HCT116 (cell line): ENCODE measurements around the gene LEAP2. TPM values are rescaled to one million over a fixed set of nuclear protein-coding genes. Genes with fewer than 3 reads are reported as not detected.

Source experiments
- ATAC-seq: fragments of 200-7000 bp; cut with Tn5 transposase; 2 replicates; pipeline ENCODE4 v1.9.1; 2020; ENCODE audit warnings: mild to moderate bottlenecking, moderate library complexity
- BruUV-seq: library from RNA; stranded (reverse); fragments of 400-500 nt; replicated peaks from 2 replicates; lab custom pipeline; 2021; lab: Mats Ljungman, UMichigan
- CTCF ChIA-PET: fragments of 300-600 bp; sonication (Branson Sonifier 250); formaldehyde crosslinking; loops from one replicate; lab custom pipeline; 2021; ENCODE audit warnings: antibody characterized with exemption; lab: Charles Lee
- POLR2A ChIA-PET: fragments of 300-600, 350-600 bp; sonication (Branson Sonifier 250); formaldehyde crosslinking; loops from one replicate; lab custom pipeline; 2021; ENCODE audit warnings: antibody characterized with exemption; lab: Charles Lee
- RAD21 ChIA-PET, 2 experiments: fragments of 300-600 bp; sonication (Branson Sonifier 250); formaldehyde crosslinking; loops; one replicate each; lab custom pipeline; 2023; ENCODE audit warnings: low total read pairs in 2 of 2; ENCODE audit not compliant: uncharacterized antibody in 2 of 2, unreplicated experiment in 2 of 2, low non-redundant PET in 1 of 2; lab: Charles Lee
- DNase-seq: peaks from one replicate; pipeline ENCODE4 v3.0.0-alpha.2; 2010; ENCODE audit warnings: low read depth, low spot score
- H2AFZ ChIP-seq: fragments of 200-600 bp; shearing (Covaris generic), sonication (generic); 2 replicates; pipeline ENCODE4 v1.6.1; 2017; ENCODE audit warnings: low read depth, mixed run types, mixed read lengths, antibody characterized with exemption, low read length; ENCODE audit not compliant: poor library complexity, severe bottlenecking
- H3K27ac ChIP-seq: 2 replicates; pipeline ENCODE4 v1.5.1; 2012; ENCODE audit warnings: low read depth, low read length
- H3K27me3 ChIP-seq: fragments of 200-600 bp; sonication (generic); 2 replicates; pipeline ENCODE4 v1.6.1; 2016; ENCODE audit warnings: mixed run types, low read length, mixed read lengths; ENCODE audit not compliant: insufficient read depth
- H3K36me3 ChIP-seq, 2 experiments: fragments of 200-500 bp in 1 of 2; fragments of 200-600 bp in 1 of 2; sonication (Bioruptor generic) in 1 of 2; sonication (generic) in 1 of 2; 2 replicates each; pipeline versions ENCODE4 v1.5.1 to v1.6.1; 2014 to 2016; ENCODE audit warnings: low read length in 2 of 2, inconsistent platforms in 1 of 2, mixed read lengths in 1 of 2, mixed run types in 1 of 2; ENCODE audit not compliant: insufficient read depth in 2 of 2, control insufficient read depth in 1 of 2
- H3K4me1 ChIP-seq, 2 experiments: fragments of 200-600 bp in 1 of 2; sonication (generic) in 1 of 2; 2 replicates each; pipeline versions ENCODE4 v1.5.1 to v1.6.1; 2012 to 2017; ENCODE audit warnings: low read length in 2 of 2, inconsistent platforms in 1 of 2, mild to moderate bottlenecking in 1 of 2, mixed read lengths in 1 of 2, mixed run types in 1 of 2, moderate library complexity in 1 of 2; ENCODE audit not compliant: insufficient read depth in 2 of 2, control insufficient read depth in 1 of 2
- H3K4me2 ChIP-seq: fragments of 200-600 bp; sonication (generic); 2 replicates; pipeline ENCODE4 v1.6.1; 2017; ENCODE audit warnings: mixed run types, low read length, mixed read lengths
- H3K4me3 ChIP-seq, 2 experiments: fragments of 200-600 bp in 1 of 2; sonication (generic) in 1 of 2; replicated peaks in 1 of 2; 2 replicates each; pipeline ENCODE4 v1.5.1; 2011 to 2016; ENCODE audit warnings: low read length in 2 of 2, control low read depth in 1 of 2, low read depth in 1 of 2, mild to moderate bottlenecking in 1 of 2, mixed read lengths in 1 of 2, mixed run types in 1 of 2
- H3K79me2 ChIP-seq: fragments of 200-600 bp; sonication (generic); 2 replicates; pipeline ENCODE4 v1.6.1; 2017; ENCODE audit warnings: mild to moderate bottlenecking, mixed run types, low read length, moderate library complexity, mixed read lengths; ENCODE audit not compliant: insufficient read depth
- H3K9ac ChIP-seq: fragments of 200-600 bp; sonication (generic); 2 replicates; pipeline ENCODE4 v1.6.1; 2016; ENCODE audit warnings: low read length, mixed read lengths
- H3K9me2 ChIP-seq: fragments of 200-600 bp; sonication (generic), shearing (Covaris generic); 2 replicates; pipeline ENCODE4 v1.6.1; 2017; ENCODE audit warnings: mixed run types, mild to moderate bottlenecking, moderate library complexity; ENCODE audit not compliant: insufficient read depth
- H3K9me3 ChIP-seq, 2 experiments: fragments of 200-500 bp in 1 of 2; fragments of 200-600 bp in 1 of 2; sonication (Bioruptor generic) in 1 of 2; sonication (generic) in 1 of 2; 2 replicates each; pipeline ENCODE4 v1.6.1; 2014 to 2017; ENCODE audit warnings: low read length in 2 of 2, mixed read lengths in 2 of 2, inconsistent platforms in 1 of 2, low read depth in 1 of 2, mild to moderate bottlenecking in 1 of 2, mixed run types in 1 of 2, moderate library complexity in 1 of 2; ENCODE audit not compliant: control insufficient read depth in 1 of 2, insufficient read depth in 1 of 2
- H4K20me1 ChIP-seq: fragments of 200-600 bp; sonication (generic), shearing (Covaris generic); 2 replicates; pipeline ENCODE4 v1.6.1; 2017; ENCODE audit warnings: mixed run types, mild to moderate bottlenecking, moderate library complexity; ENCODE audit not compliant: insufficient read depth
- CEBPB ChIP-seq: IDR thresholded peaks from 2 replicates; pipeline ENCODE4 v1.6.1; 2012; ENCODE audit warnings: low read depth
- EGR1 ChIP-seq: IDR thresholded peaks from 2 replicates; pipeline ENCODE4 v1.6.1; 2012; ENCODE audit warnings: low read depth
- ELF1 ChIP-seq: IDR thresholded peaks from 2 replicates; pipeline ENCODE4 v1.6.1; 2012; ENCODE audit warnings: low read depth, borderline replicate concordance
- EZH2 ChIP-seq: fragments of 200-600 bp; sonication (generic); IDR thresholded peaks from 2 replicates; pipeline ENCODE4 v1.6.1; 2017; ENCODE audit warnings: antibody characterized with exemption, mixed run types
- FOSL1 ChIP-seq: IDR thresholded peaks from 2 replicates; pipeline ENCODE4 v1.6.1; 2012; ENCODE audit warnings: low read depth
- JUND ChIP-seq: IDR thresholded peaks from 2 replicates; pipeline ENCODE4 v1.6.1; 2012
- MAX ChIP-seq: IDR thresholded peaks from 2 replicates; pipeline ENCODE4 v1.6.1; 2012
- REST ChIP-seq: IDR thresholded peaks from 2 replicates; pipeline ENCODE4 v1.6.1; 2012; ENCODE audit warnings: low read depth
- SIN3A ChIP-seq: IDR thresholded peaks from 2 replicates; pipeline ENCODE4 v1.6.1; 2012; ENCODE audit warnings: low read depth
- SRF ChIP-seq: IDR thresholded peaks from 2 replicates; pipeline ENCODE4 v1.6.1; 2012; ENCODE audit warnings: low read depth
- ZBTB33 ChIP-seq: IDR thresholded peaks from 2 replicates; pipeline ENCODE4 v1.6.1; 2011; ENCODE audit warnings: mild to moderate bottlenecking, low read length, moderate library complexity; ENCODE audit not compliant: insufficient replicate concordance; ENCODE audit errors: extremely low read depth
- intact Hi-C: fragments of 100-400 bp; cut with micrococcal nuclease; formaldehyde crosslinking; loops from 2 replicates; pipeline ENCODE4 v1.10.0; 2022
- total RNA-seq: library from RNA; stranded (reverse); gene quantifications from one replicate; pipeline ENCODE4 v1.2.1, GENCODE V29; 2021; ENCODE audit not compliant: unreplicated experiment

LEAP2 gene
- total RNA-seq, 1 experiment from 2014 or later = 1.2 TPM

GRCh38 chr5:132840896-132841295, 32.6 kb upstream of the LEAP2 start:
- H3K4me2 ChIP-seq = no peak overlapping the region
- no peak overlapping the region for H2AFZ ChIP-seq
- CTCF ChIA-PET = no interaction called here

More at GRCh38 chr5:132840896-132841295, 32.6 kb upstream of the LEAP2 start:
- ChIA-PET POLR2A (no interaction called here), RAD21 (no interaction called here)
- no peak for ATAC-seq
- no peaks in the 10 kb centered on the region for H4K20me1 ChIP-seq
- H3K27ac ChIP-seq = no peak overlapping the region
- no peaks in the 10 kb centered on the region for H3K36me3 ChIP-seq
- H3K9me2 ChIP-seq = no peaks in the 10 kb centered on the region
- H3K79me2 ChIP-seq = no peaks in the 10 kb centered on the region
- TF ChIP-seq SRF (no peak), MAX (no peak), CEBPB (no peak), EZH2 (no peak), FOSL1 (no peak), SIN3A (no peak), REST (no peak), JUND (no peak), ELF1 (no peak), EGR1 (no peak), ZBTB33 (no peak)
- no peak overlapping the region for H3K4me3 ChIP-seq
- intact Hi-C loops = no loop called here
- no TSS peak for BruUV-seq
- no peaks in the 10 kb centered on the region for H3K27me3 ChIP-seq
- no peak for DNase-seq
- H3K9ac ChIP-seq = no peak overlapping the region
- H3K9me3 ChIP-seq = no peaks in the 10 kb centered on the region
- H3K4me1 ChIP-seq = 0 out of 4 replicates have a peak, but pooled peaks cover 0 to 4% of the 10 kb centered on the region in 2 experiments
